ENCODE results near the gene CEP104. TPM values are rescaled to one million over a fixed set of nuclear protein-coding genes. Genes with fewer than 3 reads are reported as not detected.

Gene CEP104
- total RNA-seq, 1 experiment from 2014 or later: 50.8 TPM

DNA sequence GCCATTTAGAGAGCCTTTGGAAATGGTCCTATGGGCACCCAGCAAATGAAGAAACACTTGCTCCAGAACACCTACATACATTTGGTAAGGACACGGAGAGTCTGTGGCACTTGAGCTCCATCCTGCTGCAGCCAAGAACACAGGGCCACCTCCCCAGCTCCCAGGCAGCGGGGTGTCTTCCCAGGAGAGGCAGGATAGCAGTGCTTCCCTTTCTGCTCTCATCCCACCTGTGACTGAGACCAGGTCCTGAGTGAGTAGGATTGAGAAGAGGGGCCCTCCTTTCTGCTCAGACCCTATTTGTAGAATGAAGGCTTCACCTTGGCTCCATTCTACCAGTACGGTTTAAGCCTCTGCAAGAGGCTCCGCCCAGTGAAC lies 38.9 kb upstream of the CEP104 start:
- Histone ChIP-seq H3K27me3 (replicated peaks; ENCODE audit: insufficient read depth, low read depth, low read length, poor library complexity) (no peaks in the 10 kb centered on the region), H3K9me3 (ENCODE audit: low read depth, low read length, poor library complexity, severe bottlenecking) (peaks cover 10% of the 10 kb centered on the region), H3K4me3 (ENCODE audit: low read depth, low read length, poor library complexity, severe bottlenecking) (no peak overlapping the region), H3K27ac (ENCODE audit: low read depth, low read length, poor library complexity, severe bottlenecking) (no peak overlapping the region), H3K36me3 (ENCODE audit: insufficient read depth, low read length, poor library complexity, severe bottlenecking) (peaks cover 21% of the 10 kb centered on the region), H3K4me1 (ENCODE audit: insufficient read depth, low read length, poor library complexity, severe bottlenecking) (no peaks in the 10 kb centered on the region)
- no TSS peak for BruUV-seq (replicated peaks)
- TF ChIP-seq EZH2 (IDR thresholded peaks at IDR 0.05; ENCODE audit: borderline replicate concordance, low read depth, low read length, poor library complexity, severe bottlenecking) (no peak), CTCF (conservative IDR thresholded peaks at IDR 0.05; ENCODE audit: low read depth, low read length) (no peak)
- intact Hi-C loops (cut with micrococcal nuclease; ENCODE audit: unreplicated experiment): no loop called here
- ChIA-PET CTCF (no interaction called here), POLR2A (ENCODE audit: low non-redundant PET) (no interaction called here)
- DNase-seq (ENCODE audit: low spot score): no peak

- BruUV-seq (replicated peaks): no TSS peak
- CTCF ChIA-PET: no interaction called here
- Histone ChIP-seq H3K4me3 (ENCODE audit: low read depth, low read length, poor library complexity, severe bottlenecking) (no peak overlapping the region), H3K4me1 (ENCODE audit: insufficient read depth, low read length, poor library complexity, severe bottlenecking) (no peaks in the 10 kb centered on the region), H3K36me3 (ENCODE audit: insufficient read depth, low read length, poor library complexity, severe bottlenecking) (peaks cover 27% of the 10 kb centered on the region), H3K9me3 (ENCODE audit: low read depth, low read length, poor library complexity, severe bottlenecking) (peaks cover 10% of the 10 kb centered on the region), H3K27me3 (replicated peaks; ENCODE audit: insufficient read depth, low read depth, low read length, poor library complexity) (no peaks in the 10 kb centered on the region), H3K27ac (ENCODE audit: low read depth, low read length, poor library complexity, severe bottlenecking) (no peak overlapping the region)
- DNase-seq (ENCODE audit: low spot score): no peak
- POLR2A ChIA-PET (ENCODE audit: low non-redundant PET): no interaction called here
- no peak for TF ChIP-seq CTCF (conservative IDR thresholded peaks at IDR 0.05; ENCODE audit: low read depth, low read length)
- TF ChIP-seq EZH2 (IDR thresholded peaks at IDR 0.05; ENCODE audit: borderline replicate concordance, low read depth, low read length, poor library complexity, severe bottlenecking): no peak
- intact Hi-C loops (cut with micrococcal nuclease; ENCODE audit: unreplicated experiment): no loop called here
Measured at GRCh38 chr1:3895279-3895950, 38.4 kb upstream of the CEP104 start.

- POLR2A ChIA-PET (ENCODE audit: low non-redundant PET): no interaction called here
- H3K4me1 ChIP-seq (ENCODE audit: insufficient read depth, low read length, poor library complexity, severe bottlenecking): no peaks in the 10 kb centered on the region
- TF ChIP-seq CTCF (conservative IDR thresholded peaks at IDR 0.05; ENCODE audit: low read depth, low read length) (no peak), EZH2 (IDR thresholded peaks at IDR 0.05; ENCODE audit: borderline replicate concordance, low read depth, low read length, poor library complexity, severe bottlenecking) (no peak)
- no TSS peak for BruUV-seq (replicated peaks)
- H3K4me3 ChIP-seq (ENCODE audit: low read depth, low read length, poor library complexity, severe bottlenecking): no peak overlapping the region
- H3K36me3 ChIP-seq (ENCODE audit: insufficient read depth, low read length, poor library complexity, severe bottlenecking): peaks cover 33% of the 10 kb centered on the region
- no peak overlapping the region for H3K27ac ChIP-seq (ENCODE audit: low read depth, low read length, poor library complexity, severe bottlenecking)
- CTCF ChIA-PET: no interaction called here
- peaks cover 10% of the 10 kb centered on the region for H3K9me3 ChIP-seq (ENCODE audit: low read depth, low read length, poor library complexity, severe bottlenecking)
- intact Hi-C loops (cut with micrococcal nuclease; ENCODE audit: unreplicated experiment): no loop called here
- H3K27me3 ChIP-seq (replicated peaks; ENCODE audit: insufficient read depth, low read depth, low read length, poor library complexity): no peaks in the 10 kb centered on the region
- DNase-seq (ENCODE audit: low spot score): no peak
Measured at GRCh38 chr1:3894626-3895278, 37.7 kb upstream of the CEP104 start.
